Keratinocyte (primary cell): ENCODE measurements around the gene HOPX. TPM values are rescaled to one million over a fixed set of nuclear protein-coding genes. Genes with fewer than 3 reads are reported as not detected.

Experiments
- DNase-seq: peaks from one replicate; pipeline ENCODE4 v3.0.0-alpha.2; 2011; ENCODE audit warnings: low read depth, missing footprints, low spot score
- FAIRE-seq: peaks from 2 replicates; lab custom pipeline; 2011; peaks lifted over from hg19 to GRCh38; lab: Jason Lieb, UNC
- H2AFZ ChIP-seq: 2 replicates; pipeline ENCODE4 v1.6.0; 2012; ENCODE audit warnings: low read length, control low read depth, inconsistent platforms; ENCODE audit not compliant: control insufficient read depth
- H3K27ac ChIP-seq: 2 replicates; pipeline ENCODE4 v1.5.1; 2011; ENCODE audit warnings: low read length; ENCODE audit not compliant: control insufficient read depth, insufficient read depth
- H3K27me3 ChIP-seq: 3 replicates; pipeline ENCODE4 v1.6.0; 2011; ENCODE audit warnings: low read length; ENCODE audit not compliant: control insufficient read depth, insufficient read depth; ENCODE audit errors: extremely low read depth
- H3K36me3 ChIP-seq, 2 experiments: 2 replicates in 1 of 2; 3 replicates in 1 of 2; pipeline ENCODE4 v1.5.1; 2011; ENCODE audit warnings: low read length in 2 of 2, mild to moderate bottlenecking in 1 of 2; ENCODE audit not compliant: control insufficient read depth in 2 of 2, insufficient read depth in 2 of 2; ENCODE audit errors: extremely low read depth in 1 of 2
- H3K4me1 ChIP-seq: 3 replicates; pipeline ENCODE4 v1.5.1; 2011; ENCODE audit warnings: low read length; ENCODE audit not compliant: control insufficient read depth, insufficient read depth; ENCODE audit errors: extremely low read depth
- H3K4me2 ChIP-seq: 3 replicates; pipeline ENCODE4 v1.6.0; 2011; ENCODE audit warnings: low read depth, low read length; ENCODE audit not compliant: control insufficient read depth, insufficient read depth; ENCODE audit errors: extremely low read depth
- H3K4me3 ChIP-seq, 3 experiments: fragments of 200-600 bp in 1 of 3; sonication (generic) in 1 of 3; 2 replicates in 2 of 3; 3 replicates in 1 of 3; pipeline ENCODE4 v1.5.1; 2011 to 2016; ENCODE audit warnings: low read length in 3 of 3, mild to moderate bottlenecking in 3 of 3, control low read depth in 2 of 3, inconsistent platforms in 1 of 3, low read depth in 1 of 3, mixed read lengths in 1 of 3, mixed run types in 1 of 3, moderate library complexity in 1 of 3; ENCODE audit not compliant: control insufficient read depth in 2 of 3, insufficient read depth in 2 of 3; ENCODE audit errors: extremely low read depth in 1 of 3
- H3K79me2 ChIP-seq: 2 replicates; pipeline ENCODE4 v1.6.0; 2012; ENCODE audit warnings: low read length; ENCODE audit not compliant: control insufficient read depth, insufficient read depth
- H3K9ac ChIP-seq: 3 replicates; pipeline ENCODE4 v1.6.0; 2011; ENCODE audit warnings: low read length; ENCODE audit not compliant: control insufficient read depth, insufficient read depth; ENCODE audit errors: extremely low read depth
- H3K9me1 ChIP-seq: 3 replicates; pipeline ENCODE4 v1.6.0; 2011; ENCODE audit warnings: low read length; ENCODE audit not compliant: control insufficient read depth, insufficient read depth; ENCODE audit errors: extremely low read depth
- H3K9me3 ChIP-seq: 2 replicates; pipeline ENCODE4 v1.5.1; 2012; ENCODE audit warnings: low read depth, low read length; ENCODE audit not compliant: control insufficient read depth
- H4K20me1 ChIP-seq: 3 replicates; pipeline ENCODE4 v1.6.0; 2011; ENCODE audit warnings: low read length; ENCODE audit not compliant: control insufficient read depth, insufficient read depth; ENCODE audit errors: extremely low read depth
- EZH2 ChIP-seq: IDR thresholded peaks from one replicate; pipeline ENCODE4 v1.6.1; 2012; ENCODE audit warnings: inconsistent platforms, mild to moderate bottlenecking, low read length, moderate library complexity
- dilution Hi-C: fragments of 300-500 bp; cut with MboI; formaldehyde crosslinking; loops from one replicate; pipeline ENCODE4 v1.7.0; 2020; ENCODE audit warnings: low sequenced_read_pairs; ENCODE audit not compliant: extremely low pct_ligation_motif_present
- polyA plus RNA-seq, 5 experiments: library from polyadenylated mRNA; depleted of rRNA in 3 of 5; stranded (reverse) in 3 of 5; stranded (forward) in 1 of 5; unstranded in 1 of 5; fragments of >200 nt; gene quantifications; 1 replicate in 1 of 5; 2 replicates in 3 of 5; 3 replicates in 1 of 5; pipeline versions ENCODE4 v1.2.1 to v1.2.3, GENCODE V29; 2011 to 2012; ENCODE audit warnings: missing spikeins in 2 of 5, low read depth in 1 of 5, low replicate concordance in 1 of 5
- TF ChIP-seq, protein P1 (sequence below), 3 experiments: IDR thresholded peaks in 1 of 3; conservative IDR thresholded peaks in 1 of 3; optimal IDR thresholded peaks in 1 of 3; 2 replicates in 2 of 3; 3 replicates in 1 of 3; pipeline versions ENCODE3 to v1.5.1; 2011; ENCODE audit warnings: low read length in 3 of 3, mild to moderate bottlenecking in 3 of 3, moderate library complexity in 2 of 3, control low read depth in 1 of 3, inconsistent platforms in 1 of 3; ENCODE audit not compliant: insufficient read depth in 2 of 3; ENCODE audit errors: extremely low read depth in 1 of 3

Gene HOPX
- polyA plus RNA-seq, 1 donor (not counting 4 experiments of a cell fraction or from before 2014, with no cell fraction given) = 8.5 TPM

- no peak for DNase-seq
- peaks cover 2% of the 10 kb centered on the region for H3K4me1 ChIP-seq
- dilution Hi-C loops = no loop called here
- peaks cover 3% of the 10 kb centered on the region for H3K27me3 ChIP-seq
- no peaks in the 10 kb centered on the region for H3K36me3 ChIP-seq
- no peaks in the 10 kb centered on the region for H3K9me3 ChIP-seq
- H3K9ac ChIP-seq = no peak overlapping the region
- no peak overlapping the region for H2AFZ ChIP-seq
- no peaks in the 10 kb centered on the region for H4K20me1 ChIP-seq
- H3K4me3 ChIP-seq = no peak overlapping the region
- no peaks in the 10 kb centered on the region for H3K79me2 ChIP-seq
- no peak for TF ChIP-seq EZH2
- TF ChIP-seq, protein P1, sequence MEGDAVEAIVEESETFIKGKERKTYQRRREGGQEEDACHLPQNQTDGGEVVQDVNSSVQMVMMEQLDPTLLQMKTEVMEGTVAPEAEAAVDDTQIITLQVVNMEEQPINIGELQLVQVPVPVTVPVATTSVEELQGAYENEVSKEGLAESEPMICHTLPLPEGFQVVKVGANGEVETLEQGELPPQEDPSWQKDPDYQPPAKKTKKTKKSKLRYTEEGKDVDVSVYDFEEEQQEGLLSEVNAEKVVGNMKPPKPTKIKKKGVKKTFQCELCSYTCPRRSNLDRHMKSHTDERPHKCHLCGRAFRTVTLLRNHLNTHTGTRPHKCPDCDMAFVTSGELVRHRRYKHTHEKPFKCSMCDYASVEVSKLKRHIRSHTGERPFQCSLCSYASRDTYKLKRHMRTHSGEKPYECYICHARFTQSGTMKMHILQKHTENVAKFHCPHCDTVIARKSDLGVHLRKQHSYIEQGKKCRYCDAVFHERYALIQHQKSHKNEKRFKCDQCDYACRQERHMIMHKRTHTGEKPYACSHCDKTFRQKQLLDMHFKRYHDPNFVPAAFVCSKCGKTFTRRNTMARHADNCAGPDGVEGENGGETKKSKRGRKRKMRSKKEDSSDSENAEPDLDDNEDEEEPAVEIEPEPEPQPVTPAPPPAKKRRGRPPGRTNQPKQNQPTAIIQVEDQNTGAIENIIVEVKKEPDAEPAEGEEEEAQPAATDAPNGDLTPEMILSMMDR (optimal IDR thresholded peaks at IDR 0.05 in 1 of 3, IDR thresholded peaks at IDR 0.05 in 1 of 3, conservative IDR thresholded peaks at IDR 0.05 in 1 of 3; ENCODE audit: extremely low read depth in 1 of 3, insufficient read depth in 2 of 3, low read length in 3 of 3) = no peak
- H3K4me2 ChIP-seq = no peak overlapping the region
- no peak for FAIRE-seq
- no peaks in the 10 kb centered on the region for H3K9me1 ChIP-seq
- no peak overlapping the region for H3K27ac ChIP-seq
These were observed 11.5 kb upstream of the HOPX start for GRCh38 chr4:56692576-56692975.

GRCh38 chr4:56691425-56691824 is 10.3 kb upstream of the HOPX start:
- H3K27ac ChIP-seq = no peak overlapping the region
- no peak for TF ChIP-seq EZH2
- peaks cover 3% of the 10 kb centered on the region for H3K27me3 ChIP-seq
- H3K79me2 ChIP-seq = no peaks in the 10 kb centered on the region
- H3K9me3 ChIP-seq = no peaks in the 10 kb centered on the region
- dilution Hi-C loops = no loop called here
- no peak overlapping the region for H3K9ac ChIP-seq
- DNase-seq (no peak), FAIRE-seq (no peak)
- H4K20me1 ChIP-seq = no peaks in the 10 kb centered on the region
- no peaks in the 10 kb centered on the region for H3K9me1 ChIP-seq
- no peak overlapping the region for H3K4me3 ChIP-seq
- no peaks in the 10 kb centered on the region for H3K36me3 ChIP-seq
- peaks cover 2% of the 10 kb centered on the region for H3K4me1 ChIP-seq
- H2AFZ ChIP-seq = no peak overlapping the region
- no peak overlapping the region for H3K4me2 ChIP-seq

DNA sequence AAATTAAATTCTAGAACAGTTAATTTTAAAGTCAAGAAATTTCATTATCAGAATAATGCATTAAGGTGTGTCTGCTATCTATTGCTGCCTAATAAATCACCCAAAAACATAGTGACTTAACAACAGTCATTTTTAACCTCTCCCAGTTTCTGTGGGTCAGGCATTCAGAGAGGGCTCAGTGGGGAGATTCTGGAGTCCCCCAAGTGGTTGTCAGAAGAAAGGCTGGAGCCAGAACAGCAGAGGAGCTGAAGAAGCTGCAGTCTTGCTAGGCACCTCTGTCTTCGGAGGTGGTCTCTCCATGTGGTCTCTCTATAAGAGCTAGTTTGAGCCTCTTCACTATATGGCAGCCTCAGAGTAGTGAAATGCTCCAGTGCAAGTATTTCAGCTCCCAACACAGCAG is 9.3 kb upstream of the HOPX start:
- Histone ChIP-seq H3K36me3 (no peaks in the 10 kb centered on the region), H3K9ac (no peak overlapping the region), H3K4me2 (no peak overlapping the region), H3K27ac (no peak overlapping the region), H3K27me3 (peaks cover 3% of the 10 kb centered on the region), H3K79me2 (no peaks in the 10 kb centered on the region), H4K20me1 (no peaks in the 10 kb centered on the region), H3K4me3 (no peak overlapping the region), H3K9me1 (no peaks in the 10 kb centered on the region), H2AFZ (no peak overlapping the region), H3K4me1 (peaks cover 2% of the 10 kb centered on the region), H3K9me3 (no peaks in the 10 kb centered on the region)
- TF ChIP-seq, protein P1 (optimal IDR thresholded peaks at IDR 0.05 in 1 of 3, IDR thresholded peaks at IDR 0.05 in 1 of 3, conservative IDR thresholded peaks at IDR 0.05 in 1 of 3; ENCODE audit: extremely low read depth in 1 of 3, insufficient read depth in 2 of 3, low read length in 3 of 3) = no peak
- no peak for TF ChIP-seq EZH2
- dilution Hi-C loops = no loop called here
- DNase-seq (no peak), FAIRE-seq (no peak)
